GM23248 (cell line): ENCODE measurements around the gene SLC35B1. TPM values are rescaled to one million over a fixed set of nuclear protein-coding genes. Genes with fewer than 3 reads are reported as not detected.

Experiments used
- DNase-seq: peaks from one replicate; pipeline ENCODE4 v3.0.0-alpha.2; 2015
- H2AFZ ChIP-seq: fragments of 200-600 bp; sonication (generic); 2 replicates; pipeline ENCODE4 v1.6.1; 2016; ENCODE audit warnings: antibody characterized with exemption
- H3F3A ChIP-seq: fragments of 200-600 bp; sonication (generic); 2 replicates; pipeline ENCODE4 v1.6.1; 2016; ENCODE audit warnings: mild to moderate bottlenecking, antibody characterized with exemption, mixed run types; ENCODE audit not compliant: insufficient read depth
- H3K27ac ChIP-seq: fragments of 200-600 bp; sonication (generic); 2 replicates; pipeline ENCODE4 v1.5.1; 2016; ENCODE audit warnings: mild to moderate bottlenecking
- H3K27me3 ChIP-seq: fragments of 200-600 bp; sonication (generic); replicated peaks from 2 replicates; pipeline ENCODE4 v1.6.1; 2016; ENCODE audit warnings: mild to moderate bottlenecking; ENCODE audit not compliant: insufficient read depth
- H3K36me3 ChIP-seq: fragments of 200-600 bp; sonication (generic); 2 replicates; pipeline ENCODE4 v1.6.1; 2016; ENCODE audit warnings: low read depth, mild to moderate bottlenecking
- H3K4me1 ChIP-seq: fragments of 200-600 bp; sonication (generic); 2 replicates; pipeline ENCODE4 v1.6.1; 2016; ENCODE audit warnings: mild to moderate bottlenecking; ENCODE audit not compliant: insufficient read depth
- H3K4me2 ChIP-seq: fragments of 200-600 bp; sonication (generic); one replicate; pipeline ENCODE4 v1.6.1; 2016; ENCODE audit warnings: mild to moderate bottlenecking; ENCODE audit not compliant: unreplicated experiment
- H3K4me3 ChIP-seq: fragments of 200-600 bp; sonication (generic); 2 replicates; pipeline ENCODE4 v1.5.1; 2016; ENCODE audit warnings: mild to moderate bottlenecking
- H3K79me2 ChIP-seq: fragments of 200-600 bp; sonication (generic); 2 replicates; pipeline ENCODE4 v1.6.1; 2016; ENCODE audit warnings: mild to moderate bottlenecking; ENCODE audit not compliant: insufficient read depth
- H3K9ac ChIP-seq: fragments of 200-600 bp; sonication (generic); 2 replicates; pipeline ENCODE4 v1.6.1; 2016; ENCODE audit warnings: mild to moderate bottlenecking
- H3K9me2 ChIP-seq: fragments of 200-600 bp; sonication (generic); 2 replicates; pipeline ENCODE4 v1.6.1; 2016; ENCODE audit warnings: mixed run types, mild to moderate bottlenecking, moderate library complexity; ENCODE audit not compliant: insufficient read depth
- H3K9me3 ChIP-seq: fragments of 200-600 bp; sonication (generic); one replicate; pipeline ENCODE4 v1.6.1; 2017; ENCODE audit warnings: low read depth
- H4K20me1 ChIP-seq: fragments of 200-600 bp; sonication (generic); 2 replicates; pipeline ENCODE4 v1.6.0; 2016; ENCODE audit not compliant: insufficient read depth
- EZH2 ChIP-seq: fragments of 200-600 bp; sonication (generic); IDR thresholded peaks from 2 replicates; pipeline ENCODE4 v1.6.1; 2018; ENCODE audit warnings: antibody characterized with exemption, mild to moderate bottlenecking; ENCODE audit not compliant: insufficient read depth, poor library complexity, severe bottlenecking
- EZH2phosphoT487 ChIP-seq: fragments of 200-600 bp; sonication (generic); IDR thresholded peaks from 2 replicates; pipeline ENCODE4 v1.6.1; 2018; ENCODE audit warnings: antibody characterized with exemption, moderate library complexity, mild to moderate bottlenecking, low read depth; ENCODE audit not compliant: insufficient read depth
- WGBS, 2 experiments: methylation state at CpG; one replicate each; pipeline ENCODE4 v1.1.6; 2015 to 2017; ENCODE audit warnings: low lambda C conversion rate in 2 of 2, low coverage in 1 of 2; ENCODE audit errors: missing lambda C conversion rate in 2 of 2; 5-methylcytosine and 5-hydroxymethylcytosine counted together
- in situ Hi-C: fragments of 300-500 bp; cut with MboI; formaldehyde crosslinking; loops from 2 replicates; pipeline ENCODE4 v1.15.0; 2020
- polyA plus RNA-seq: library from polyadenylated mRNA; unstranded; fragments of >200 nt; fragmentation: Nextera tagmentation; extraction: Ambion mirVana; gene quantifications from 2 replicates; pipeline ENCODE4 v1.2.1, GENCODE V29; 2016
- total RNA-seq: library from RNA; depleted of rRNA; stranded (reverse); fragments of >200 nt; shearing (Covaris generic); gene quantifications from 2 replicates; pipeline ENCODE4 v1.2.3, GENCODE V29; 2014; rRNA removed

The SLC35B1 gene
- total RNA-seq (38.3 and 71.7 TPM in 2 replicates), polyA plus RNA-seq (66.5 and 70.3 TPM in 2 replicates)

GRCh38 chr17:49707608-49708514 lies at the start of gene SLC35B1:
Gene SLC35B1 (minus strand): TSS chr17:49707964. CDS start chr17:49707833, 131 bp downstream.
- no peaks in the 10 kb centered on the region for H3K27me3 ChIP-seq
- H4K20me1 ChIP-seq, result no peaks in the 10 kb centered on the region
- DNase-seq, result peak; percentile 99
- peaks cover 25% of the 10 kb centered on the region for H3K79me2 ChIP-seq
- in situ Hi-C loops, result loop anchor here (5.0 to 10.0 kb wide), 2 partner anchors 64 to 137 kb away; partner anchors contain the start of gene TAC4
- no peaks in the 10 kb centered on the region for H3K9me3 ChIP-seq
- H3K4me2 ChIP-seq, result peak within 1 kb of the TSS; percentile 96
- H2AFZ ChIP-seq, result peak within 1 kb of the TSS; percentile 96
- no peaks in the 10 kb centered on the region for H3K9me2 ChIP-seq
- H3K27ac ChIP-seq, result peak within 1 kb of the TSS; percentile 92
- peaks cover 15% of the 10 kb centered on the region for H3K4me1 ChIP-seq
- peaks cover 18% of the 10 kb centered on the region; the same call in 1 of the 2 replicates for H3K36me3 ChIP-seq
- no peaks in the 10 kb centered on the region for H3F3A ChIP-seq
- peak within 1 kb of the TSS; percentile 97 for H3K9ac ChIP-seq
- H3K4me3 ChIP-seq, result peak within 1 kb of the TSS; percentile 99
- 1 to 2% methylated on average over 44 to 53 of the region's 53 CpGs for WGBS, 2 experiments
- no peak for TF ChIP-seq EZH2phosphoT487
- TF ChIP-seq EZH2, result no peak

GRCh38 chr17:49757151-49757777 lies 49.5 kb upstream of the SLC35B1 start:
- no peak overlapping the region for H3K27ac ChIP-seq
- H3K4me1 ChIP-seq, result no peaks in the 10 kb centered on the region
- H2AFZ ChIP-seq, result no peak overlapping the region
- H3K4me3 ChIP-seq, result no peak overlapping the region
- H3F3A ChIP-seq, result 0 out of 2 replicates have a peak, but pooled peaks cover under 1% of the 10 kb centered on the region
- H3K79me2 ChIP-seq, result no peaks in the 10 kb centered on the region
- WGBS, 2 experiments, result 74 to 79% methylated on average over 6 of the region's 6 CpGs
- H4K20me1 ChIP-seq, result no peaks in the 10 kb centered on the region
- no peak overlapping the region for H3K9ac ChIP-seq
- TF ChIP-seq EZH2phosphoT487 (no peak), EZH2 (no peak)
- in situ Hi-C loops, result no loop called here
- no peaks in the 10 kb centered on the region for H3K9me3 ChIP-seq
- no peaks in the 10 kb centered on the region for H3K9me2 ChIP-seq
- H3K27me3 ChIP-seq, result no peaks in the 10 kb centered on the region
- no peak overlapping the region for H3K4me2 ChIP-seq
- no peaks in the 10 kb centered on the region for H3K36me3 ChIP-seq
- no peak for DNase-seq

- Histone ChIP-seq H3K4me3 (no peak overlapping the region), H3K4me2 (no peak overlapping the region), H3K4me1 (no peaks in the 10 kb centered on the region), H3K9me3 (no peaks in the 10 kb centered on the region), H3K9ac (no peak overlapping the region), H3K36me3 (no peaks in the 10 kb centered on the region), H3K79me2 (no peaks in the 10 kb centered on the region), H3K27ac (no peak overlapping the region), H3K9me2 (no peaks in the 10 kb centered on the region), H2AFZ (no peak overlapping the region), H3F3A (no peaks in the 10 kb centered on the region), H3K27me3 (no peaks in the 10 kb centered on the region), H4K20me1 (no peaks in the 10 kb centered on the region)
- DNase-seq, result no peak
- no peak for TF ChIP-seq EZH2
- no peak for TF ChIP-seq EZH2phosphoT487
- in situ Hi-C loops, result no loop called here
- 72 to 73% methylated on average over 9 of the region's 9 CpGs for WGBS, 2 experiments
Measured at GRCh38 chr17:49756323-49757150, 48.8 kb upstream of the SLC35B1 start.

GRCh38 chr17:49755663-49756283 lies 48.0 kb upstream of the SLC35B1 start:
- no peaks in the 10 kb centered on the region for H3F3A ChIP-seq
- H4K20me1 ChIP-seq, result no peaks in the 10 kb centered on the region
- H3K9me3 ChIP-seq, result no peaks in the 10 kb centered on the region
- no peak overlapping the region for H3K27ac ChIP-seq
- TF ChIP-seq EZH2phosphoT487 (no peak), EZH2 (no peak)
- no peak overlapping the region for H3K4me3 ChIP-seq
- H3K9ac ChIP-seq, result no peak overlapping the region
- in situ Hi-C loops, result no loop called here
- 57 to 70% methylated on average over 4 of the region's 4 CpGs for WGBS, 2 experiments
- H3K4me1 ChIP-seq, result no peaks in the 10 kb centered on the region
- H3K4me2 ChIP-seq, result no peak overlapping the region
- H3K79me2 ChIP-seq, result no peaks in the 10 kb centered on the region
- H3K27me3 ChIP-seq, result no peaks in the 10 kb centered on the region
- no peak overlapping the region for H2AFZ ChIP-seq
- no peaks in the 10 kb centered on the region for H3K9me2 ChIP-seq
- DNase-seq, result no peak
- H3K36me3 ChIP-seq, result no peaks in the 10 kb centered on the region
